Putamen (tissue), 1 donor: ENCODE results near the gene CD164.
"Not testable (repeated sequence)": the region's sequence is repeated elsewhere in the genome, so short reads cannot be mapped to it uniquely, and the experiment has no call there.

Source experiments
- DNase-seq: peaks from one replicate; pipeline ENCODE4 v3.0.0-alpha.2; 2016; ENCODE audit warnings: low spot score

CD164 gene

DNA sequence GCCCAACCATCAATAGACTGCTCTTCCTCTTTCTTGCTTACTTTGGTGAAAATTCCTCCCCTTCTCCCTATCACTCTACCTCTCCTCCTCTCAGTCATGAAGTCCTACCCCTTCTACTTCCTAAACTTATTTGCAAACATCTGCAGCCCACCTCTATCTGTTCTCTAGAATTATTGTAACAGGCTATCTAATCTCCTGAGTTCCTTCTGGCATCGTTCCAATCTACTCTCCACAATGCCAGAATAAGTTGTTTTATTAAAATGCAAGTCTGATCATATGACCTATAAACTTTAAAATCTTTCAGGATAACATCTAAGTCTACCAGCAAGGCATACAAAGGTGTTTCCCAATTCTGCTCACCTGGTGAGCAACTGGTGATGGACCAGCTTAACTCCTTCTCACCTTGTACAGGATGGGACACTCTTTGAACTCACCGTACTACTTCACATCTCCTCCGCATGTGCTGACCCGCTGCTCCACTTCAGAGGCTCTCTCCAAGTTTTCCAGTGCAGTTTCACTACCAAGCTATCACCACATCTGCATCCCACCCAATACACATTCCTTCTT, 7.9 kb downstream of the CD164 start:
- no peak for DNase-seq

DNA sequence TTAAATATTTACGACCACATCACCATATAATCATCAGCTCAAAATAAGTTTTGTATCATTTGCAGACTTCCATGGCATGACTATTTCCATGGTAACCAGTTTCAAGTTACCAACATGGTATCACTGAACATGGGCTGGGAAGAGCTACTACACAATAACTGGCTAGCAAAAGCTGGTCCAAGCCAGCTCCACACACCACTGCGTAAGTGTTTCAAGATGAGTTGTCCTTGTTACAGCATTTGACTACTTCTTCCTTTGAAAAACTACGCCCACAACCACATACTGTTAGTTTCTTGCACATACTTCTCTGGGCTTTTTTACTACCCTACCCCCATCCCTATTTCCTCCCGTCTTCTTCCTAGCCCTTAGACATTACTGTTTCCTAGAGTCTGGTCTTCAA, 8.5 kb downstream of the CD164 start:
- DNase-seq: no peak

GRCh38 chr6:109373331-109373730, 8.9 kb downstream of the CD164 start:
- no peak for DNase-seq

GRCh38 chr6:109372130-109372529, 10.1 kb downstream of the CD164 start:
- no peak for DNase-seq

- no peak for DNase-seq
Measured at GRCh38 chr6:109370792-109371191, 11.5 kb downstream of the CD164 start.

- no peak for DNase-seq
Measured at GRCh38 chr6:109370336-109370735, 11.9 kb downstream of the CD164 start.

- DNase-seq: no peak
Measured at GRCh38 chr6:109369728-109370127, 12.5 kb downstream of the CD164 start.

GRCh38 chr6:109364382-109365078, 17.7 kb downstream of the CD164 start:
- not testable (repeated sequence) for DNase-seq

- no peak for DNase-seq
Measured at GRCh38 chr6:109363753-109364152, 18.5 kb downstream of the CD164 start.

GRCh38 chr6:109362102-109362884, 20.0 kb downstream of the CD164 start:
- no peak for DNase-seq

GRCh38 chr6:109360791-109361190, 21.5 kb downstream of the CD164 start:
- no peak for DNase-seq

- DNase-seq: no peak
Measured at GRCh38 chr6:109360281-109360680, 22.0 kb downstream of the CD164 start.

- DNase-seq: no peak
Measured at GRCh38 chr6:109359248-109359647, 23.0 kb downstream of the CD164 start.

GRCh38 chr6:109358204-109358603, 24.1 kb downstream of the CD164 start:
- DNase-seq: no peak

- DNase-seq: no peak
Measured at GRCh38 chr6:109356237-109356636, 26.0 kb downstream of the CD164 start.

GRCh38 chr6:109351231-109352130, 30.8 kb downstream of the CD164 start:
- no peak for DNase-seq

DNA sequence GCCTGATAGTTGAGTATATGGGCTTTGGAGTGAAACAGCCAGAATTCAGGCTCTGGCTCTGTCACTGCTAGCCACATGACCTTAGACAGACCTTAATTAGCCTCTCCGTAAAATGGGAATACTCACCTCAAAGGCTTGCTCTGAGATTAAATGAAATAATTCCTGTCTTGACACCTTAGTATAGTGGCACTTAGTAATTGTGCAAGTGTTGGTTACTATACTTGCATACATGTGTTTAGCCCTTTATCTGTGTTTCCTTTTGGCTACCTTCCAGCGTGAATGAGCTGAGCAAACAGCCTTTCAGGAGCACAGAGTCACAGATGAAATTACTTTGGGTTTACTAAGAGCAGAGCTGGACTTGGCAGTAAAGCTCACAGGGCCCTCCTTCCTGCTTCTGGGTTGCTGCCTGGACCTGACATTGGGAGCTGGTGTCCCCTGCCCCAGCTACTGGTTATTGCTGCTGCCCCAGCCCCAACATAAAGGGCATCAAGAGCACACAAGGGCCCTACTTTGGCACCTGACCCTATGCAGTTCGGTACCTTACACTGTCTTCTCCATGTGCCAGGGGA, 32.8 kb downstream of the CD164 start:
- no peak for DNase-seq

DNA sequence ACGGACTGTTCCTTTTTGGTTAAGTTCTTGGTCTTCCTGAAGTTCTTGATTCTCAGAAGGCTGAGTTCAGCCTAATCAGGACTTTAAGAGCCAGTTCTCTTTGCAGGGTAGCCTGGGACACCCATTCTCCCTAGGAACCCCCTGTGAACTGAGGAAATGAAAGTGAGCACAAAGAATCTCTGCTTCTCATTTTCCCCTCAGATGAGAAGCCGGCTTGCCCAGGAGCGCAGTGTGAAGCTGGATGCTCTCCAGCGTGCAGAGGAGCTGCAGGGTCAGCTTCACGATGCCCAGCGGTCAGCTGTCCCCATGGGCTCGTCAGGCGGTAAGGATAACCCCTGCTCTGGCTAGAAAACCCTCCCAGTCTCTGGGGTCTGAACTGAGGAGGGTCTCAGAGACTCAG, 34.0 kb downstream of the CD164 start:
- no peak for DNase-seq

- DNase-seq: no peak
Measured at GRCh38 chr6:109347779-109348178, 34.5 kb downstream of the CD164 start.

DNA sequence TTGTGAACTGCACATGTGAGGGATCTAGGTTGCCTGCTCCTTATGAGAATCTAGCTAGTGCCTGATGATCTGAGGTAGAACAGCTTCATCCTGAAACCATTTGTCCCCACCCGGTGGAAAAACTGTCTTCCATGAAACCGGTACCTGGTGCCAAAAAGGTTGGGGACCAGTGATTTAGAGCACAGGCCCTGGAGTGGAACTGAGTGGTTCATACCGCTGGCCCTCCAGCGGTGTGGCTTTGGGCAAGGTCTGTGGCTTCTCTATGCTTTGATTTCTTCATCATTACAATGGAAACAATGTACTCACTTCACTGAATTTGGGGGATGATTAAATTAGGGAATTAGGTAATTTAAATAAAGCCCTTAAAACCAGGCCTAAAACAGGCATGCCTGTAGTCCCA, 36.3 kb downstream of the CD164 start:
- DNase-seq: no peak

DNA sequence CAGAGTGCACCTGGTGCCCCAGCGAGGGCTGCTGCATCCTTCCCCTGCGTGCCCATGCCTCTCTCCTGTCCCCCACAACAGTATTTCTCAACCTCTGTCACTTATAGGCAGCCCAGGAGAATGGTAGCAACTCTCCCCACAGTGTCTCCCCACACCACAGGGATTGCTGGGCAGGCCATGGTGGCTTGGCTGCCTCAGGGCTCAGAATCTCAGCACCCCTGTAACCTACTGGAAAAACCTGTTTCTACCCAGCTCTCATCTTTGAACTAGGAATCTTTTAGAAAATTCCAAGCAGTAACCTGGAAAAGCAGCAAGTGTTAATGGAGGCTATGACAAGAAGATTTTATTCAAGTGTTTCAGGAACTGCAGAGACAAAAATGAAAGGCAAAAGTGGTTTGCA, 38.0 kb downstream of the CD164 start:
- no peak for DNase-seq

DNA sequence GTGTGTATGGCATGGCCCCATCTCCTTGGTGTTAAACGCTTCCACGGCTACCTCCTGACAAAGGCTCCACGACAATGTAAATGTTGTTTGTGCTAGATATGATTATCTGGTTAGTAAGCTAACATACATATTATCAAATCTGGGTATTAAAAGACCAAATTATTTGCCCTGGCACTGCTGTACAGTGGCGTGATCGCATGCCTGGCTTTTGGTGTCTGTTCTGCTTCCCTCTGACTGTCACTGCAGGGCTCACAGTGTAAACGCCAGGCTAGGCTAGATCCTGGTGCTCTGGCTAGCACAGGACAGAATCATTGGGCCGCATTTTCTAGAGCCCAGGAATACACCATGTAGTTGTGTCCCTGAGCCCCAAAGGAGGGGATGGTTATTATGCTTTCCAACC, 38.7 kb downstream of the CD164 start:
- no peak for DNase-seq
